K562 (cell line): ENCODE measurements around the gene DPP10. TPM values are rescaled to one million over a fixed set of nuclear protein-coding genes. Genes with fewer than 3 reads are reported as not detected.

Experiments used
- ATAC-seq: fragments of 200-7000 bp; cut with Tn5 transposase; 3 replicates; pipeline ENCODE4 v1.9.1; 2020; ENCODE audit warnings: moderate library complexity
- BruUV-seq: library from RNA; stranded (reverse); fragments of 400-500 nt; replicated peaks from 2 replicates; lab custom pipeline; 2021; lab: Mats Ljungman, UMichigan
- CTCF ChIA-PET: fragments of 300-600 bp; formaldehyde crosslinking; extraction: SDS; loops from one replicate; lab custom pipeline; 2021; ENCODE audit warnings: low intra/inter-chr PET ratio; lab: Yijun Ruan, JAX
- POLR2A ChIA-PET: fragments of 300-600, 350-650 bp; sonication (Branson Sonifier 250); formaldehyde crosslinking; extraction: SDS; loops from one replicate; lab custom pipeline; 2021; ENCODE audit warnings: antibody characterized with exemption, inconsistent platforms; lab: Yijun Ruan, JAX
- DNase-seq, 4 experiments: peaks; one replicate each; pipeline versions ENCODE4 v3.0.0 to v3.0.0-alpha.2; 2011 to 2018; ENCODE audit warnings: low spot score in 3 of 4, mixed read lengths in 3 of 4; ENCODE audit errors: extremely low read depth in 1 of 4
- FAIRE-seq: peaks from 2 replicates; lab custom pipeline; 2011; peaks lifted over from hg19 to GRCh38; lab: Jason Lieb, UNC
- H2AFZ ChIP-seq: 2 replicates; pipeline ENCODE4 v1.6.0; 2011; ENCODE audit warnings: low read depth, low read length, control low read depth, inconsistent platforms
- H3K27ac ChIP-seq: fragments of 200-600 bp; 3 replicates; pipeline ENCODE4 v1.8.0; 2011; ENCODE audit warnings: low read depth, mild to moderate bottlenecking, control low read depth, inconsistent platforms, low read length, moderate library complexity, mixed read lengths; ENCODE audit errors: extremely low read depth
- H3K27me3 ChIP-seq, 2 experiments: fragments of 300-600 bp in 1 of 2; 2 replicates in 1 of 2; 3 replicates in 1 of 2; pipeline versions ENCODE4 v1.6.0 to v1.8.0; 2011; ENCODE audit warnings: inconsistent platforms in 2 of 2, low read length in 2 of 2, mild to moderate bottlenecking in 1 of 2, mixed read lengths in 1 of 2, moderate library complexity in 1 of 2; ENCODE audit not compliant: control insufficient read depth in 2 of 2, insufficient read depth in 2 of 2
- H3K36me3 ChIP-seq: fragments of 300-600 bp; 3 replicates; pipeline ENCODE4 v1.8.0; 2011; ENCODE audit warnings: mild to moderate bottlenecking, low read length, inconsistent platforms; ENCODE audit not compliant: control insufficient read depth, insufficient read depth
- H3K4me1 ChIP-seq, 2 experiments: fragments of 200-600 bp in 1 of 2; replicated peaks in 1 of 2; 2 replicates in 1 of 2; 3 replicates in 1 of 2; pipeline versions ENCODE4 v1.5.1 to v1.8.0; 2011; ENCODE audit warnings: inconsistent platforms in 2 of 2, low read length in 2 of 2, mild to moderate bottlenecking in 1 of 2, mixed read lengths in 1 of 2, moderate library complexity in 1 of 2; ENCODE audit not compliant: control insufficient read depth in 2 of 2, insufficient read depth in 2 of 2
- H3K4me2 ChIP-seq: 2 replicates; pipeline ENCODE4 v1.6.1; 2011; ENCODE audit warnings: low read length, control low read depth, inconsistent platforms, mixed read lengths; ENCODE audit not compliant: insufficient read depth
- H3K4me3 ChIP-seq: fragments of 200-600 bp; sonication (generic), shearing (Covaris generic); 2 replicates; pipeline ENCODE4 v1.5.1; 2016; ENCODE audit warnings: control low read depth, inconsistent platforms
- H3K79me2 ChIP-seq: fragments of 200-600 bp; 3 replicates; pipeline ENCODE4 v1.8.0; 2011; ENCODE audit warnings: low read length, inconsistent platforms; ENCODE audit not compliant: control insufficient read depth, insufficient read depth
- H3K9ac ChIP-seq, 2 experiments: 2 replicates each; pipeline versions ENCODE4 v1.6.0 to v1.6.1; 2011; ENCODE audit warnings: low read depth in 2 of 2, low read length in 2 of 2, control low read depth in 1 of 2, inconsistent platforms in 1 of 2, mild to moderate bottlenecking in 1 of 2, mixed read lengths in 1 of 2; ENCODE audit not compliant: insufficient read depth in 1 of 2
- H3K9me1 ChIP-seq: one replicate; pipeline ENCODE4 v1.6.0; 2011; ENCODE audit warnings: inconsistent platforms, mild to moderate bottlenecking, low read length, moderate library complexity; ENCODE audit not compliant: control insufficient read depth, insufficient read depth
- H3K9me3 ChIP-seq: replicated peaks from 2 replicates; pipeline ENCODE4 v1.5.1; 2011; ENCODE audit warnings: low read depth, low read length, inconsistent platforms; ENCODE audit not compliant: control insufficient read depth, insufficient read depth
- H4K20me1 ChIP-seq: replicated peaks from 2 replicates; pipeline ENCODE4 v1.6.1; 2011; ENCODE audit warnings: low read length, inconsistent platforms, mixed read lengths; ENCODE audit not compliant: control insufficient read depth, insufficient read depth
- CHCHD3 ChIP-seq: fragments of 250-450 bp; sonication (Bioruptor Pico); IDR thresholded peaks from 2 replicates; pipeline ENCODE4 v2.1.2; 2022; ENCODE audit warnings: mild to moderate bottlenecking
- DDX20 ChIP-seq: fragments of 450-650 bp; IDR thresholded peaks from 2 replicates; pipeline ENCODE4 v1.6.1; 2016; ENCODE audit warnings: missing genetic modification characterization, low read depth, mild to moderate bottlenecking, missing compliant biosample characterization, moderate library complexity
- EWSR1 ChIP-seq: fragments of 450-650 bp; IDR thresholded peaks from 2 replicates; pipeline ENCODE4 v1.6.1; 2018; ENCODE audit warnings: borderline replicate concordance, mild to moderate bottlenecking, low read depth, moderate library complexity; ENCODE audit not compliant: partially characterized antibody
- GTF3C2 ChIP-seq: IDR thresholded peaks from 3 replicates; pipeline ENCODE4 v1.6.1; 2011; ENCODE audit warnings: borderline replicate concordance, mild to moderate bottlenecking, moderate library complexity; ENCODE audit not compliant: insufficient read length; ENCODE audit errors: extremely low read depth
- JUN ChIP-seq, 2 experiments: sonication (generic) in 1 of 2; formaldehyde crosslinking in 1 of 2; IDR thresholded peaks; 2 replicates each; pipeline versions ENCODE4 v1.6.1 to v1.8.0; 2012 to 2022; ENCODE audit warnings: borderline replicate concordance in 2 of 2, mild to moderate bottlenecking in 2 of 2, improper control_type of control experiment in 1 of 2, low read depth in 1 of 2, low read length in 1 of 2, missing genetic modification reagents in 1 of 2
- MXD1 ChIP-seq: fragments of 250-450 bp; sonication (Bioruptor Pico); IDR thresholded peaks from 2 replicates; pipeline ENCODE4 v1.8.0; 2021; ENCODE audit warnings: borderline replicate concordance, mild to moderate bottlenecking, moderate library complexity; ENCODE audit not compliant: poor library complexity, severe bottlenecking
- NCOA2 ChIP-seq, 2 experiments: fragments of 450-650 bp; IDR thresholded peaks; 2 replicates each; pipeline ENCODE4 v1.6.1; 2018; ENCODE audit warnings: mild to moderate bottlenecking in 2 of 2, moderate library complexity in 1 of 2; ENCODE audit not compliant: partially characterized antibody in 2 of 2
- NCOA6 ChIP-seq: fragments of 450-650 bp; IDR thresholded peaks from 2 replicates; pipeline ENCODE4 v1.6.1; 2017; ENCODE audit warnings: mild to moderate bottlenecking
- OTX1 ChIP-seq: fragments of 450-650 bp; formaldehyde crosslinking; IDR thresholded peaks from 2 replicates; pipeline ENCODE4 v1.4.0; 2022; ENCODE audit warnings: mild to moderate bottlenecking
- PPARD ChIP-seq: fragments of 250-450 bp; sonication (Bioruptor Pico); IDR thresholded peaks from 2 replicates; pipeline ENCODE4 v1.8.0; 2022; ENCODE audit warnings: inconsistent platforms, mild to moderate bottlenecking, moderate library complexity
- PRPF4 ChIP-seq: fragments of 200-400 bp; formaldehyde crosslinking; IDR thresholded peaks from one replicate; pipeline ENCODE4 v1.6.1; 2017; ENCODE audit warnings: low read length, low read depth, mild to moderate bottlenecking; ENCODE audit not compliant: insufficient read depth, poor library complexity, severe bottlenecking
- XRCC4 ChIP-seq: IDR thresholded peaks from one replicate; pipeline ENCODE4 v1.6.1; 2011; ENCODE audit not compliant: insufficient read depth, insufficient read length; ENCODE audit errors: extremely low read depth
- WGBS: fragments of 100-300 bp; shearing (Covaris generic); methylation state at CpG from one replicate; pipeline ENCODE4 v1.1.6; 2016; ENCODE audit warnings: low coverage, mixed read lengths; ENCODE audit not compliant: insufficient coverage; ENCODE audit errors: missing lambda C conversion rate; 5-methylcytosine and 5-hydroxymethylcytosine counted together
- in situ Hi-C: fragments of 300-500 bp; cut with MboI; formaldehyde crosslinking; loops from 4 replicates; pipeline ENCODE4 v1.15.0; 2018; ENCODE audit warnings: inconsistent platforms, mixed read lengths
- intact Hi-C: fragments of 100-400 bp; cut with micrococcal nuclease; formaldehyde crosslinking; loops from 2 replicates; pipeline ENCODE4 v1.14.2; 2022
- polyA plus RNA-seq, 8 experiments: library from polyadenylated mRNA; depleted of rRNA in 4 of 8; stranded (reverse) in 5 of 8; unstranded in 3 of 8; fragments of >200 nt; fragmentation: Nextera tagmentation in 2 of 8; fragmentation: Illumina TruSeq in 1 of 8; extraction: Ambion mirVana in 2 of 8; extraction: Trizol in 1 of 8; gene quantifications; 2 replicates each; pipeline versions ENCODE4 v1.2.1 to v1.2.3, GENCODE V29; 2011 to 2014; ENCODE audit warnings: inconsistent platforms in 1 of 8, missing spikeins in 1 of 8
- total RNA-seq, 7 experiments: library from RNA; depleted of rRNA in 6 of 7; stranded (reverse); fragments of >200 nt in 6 of 7; fragmentation: Illumina TruSeq in 2 of 7; extraction: Trizol in 2 of 7; gene quantifications; 2 replicates each; pipeline versions ENCODE4 v1.2.1 to v1.2.3, GENCODE V29; 2011 to 2021; ENCODE audit warnings: low replicate concordance in 1 of 7
- TF ChIP-seq, protein P1 (sequence below), 2 experiments: IDR thresholded peaks; 2 replicates each; pipeline ENCODE4 v1.6.1; 2012; ENCODE audit warnings: improper control_type of control experiment in 2 of 2, low read depth in 2 of 2, low read length in 2 of 2, borderline replicate concordance in 1 of 2
- TF ChIP-seq, protein P2 (sequence below): conservative IDR thresholded peaks from 2 replicates; pipeline ENCODE4 v1.6.1; 2011; ENCODE audit warnings: low read depth, mild to moderate bottlenecking, low read length; ENCODE audit not compliant: control insufficient read depth

Gene DPP10
- total and polyA plus RNA-seq, 9 of the 15 experiments (the other 6 are each of a cell fraction or from before 2014, with no cell fraction given): not detected

- in situ Hi-C loops: no loop called here
- DNase-seq: no peak
- Histone ChIP-seq H2AFZ (no peak overlapping the region), H3K9me3 (no peaks in the 10 kb centered on the region; the same call in 1 of the 2 replicates), H4K20me1 (no peaks in the 10 kb centered on the region), H3K4me3 (no peak overlapping the region), H3K9me1 (no peaks in the 10 kb centered on the region), H3K36me3 (no peaks in the 10 kb centered on the region), H3K27me3 (no peaks in the 10 kb centered on the region), H3K4me2 (no peak overlapping the region), H3K9ac (no peak overlapping the region), H3K79me2 (no peaks in the 10 kb centered on the region), H3K4me1 (no peaks in the 10 kb centered on the region), H3K27ac (no peak overlapping the region)
- no peak for ATAC-seq
- intact Hi-C loops: no loop called here
- FAIRE-seq: no peak
- CTCF ChIA-PET: no interaction called here
- POLR2A ChIA-PET: no interaction called here
- BruUV-seq: no TSS peak
- WGBS: 0% methylated on average over 5 of the region's 5 CpGs
- TF ChIP-seq NCOA2 (IDR thresholded peaks at IDR 0.05; ENCODE audit: partially characterized antibody in 2 of 2) (no peak), MXD1 (CRISPR knock-in tag) (no peak), PRPF4 (no peak), CHCHD3 (CRISPR knock-in tag) (no peak), PPARD (CRISPR knock-in tag) (no peak), NCOA6 (no peak), DDX20 (tag) (no peak), XRCC4 (no peak), EWSR1 (no peak), OTX1 (CRISPR knock-in tag) (no peak), JUN (IDR thresholded peaks at IDR 0.05; ENCODE audit: borderline replicate concordance, low read depth, low read length) (no peak), JUN (CRISPR knock-in tag; IDR thresholded peaks at IDR 0.05; ENCODE audit: borderline replicate concordance) (no peak), GTF3C2 (no peak)
- TF ChIP-seq, protein P1, sequence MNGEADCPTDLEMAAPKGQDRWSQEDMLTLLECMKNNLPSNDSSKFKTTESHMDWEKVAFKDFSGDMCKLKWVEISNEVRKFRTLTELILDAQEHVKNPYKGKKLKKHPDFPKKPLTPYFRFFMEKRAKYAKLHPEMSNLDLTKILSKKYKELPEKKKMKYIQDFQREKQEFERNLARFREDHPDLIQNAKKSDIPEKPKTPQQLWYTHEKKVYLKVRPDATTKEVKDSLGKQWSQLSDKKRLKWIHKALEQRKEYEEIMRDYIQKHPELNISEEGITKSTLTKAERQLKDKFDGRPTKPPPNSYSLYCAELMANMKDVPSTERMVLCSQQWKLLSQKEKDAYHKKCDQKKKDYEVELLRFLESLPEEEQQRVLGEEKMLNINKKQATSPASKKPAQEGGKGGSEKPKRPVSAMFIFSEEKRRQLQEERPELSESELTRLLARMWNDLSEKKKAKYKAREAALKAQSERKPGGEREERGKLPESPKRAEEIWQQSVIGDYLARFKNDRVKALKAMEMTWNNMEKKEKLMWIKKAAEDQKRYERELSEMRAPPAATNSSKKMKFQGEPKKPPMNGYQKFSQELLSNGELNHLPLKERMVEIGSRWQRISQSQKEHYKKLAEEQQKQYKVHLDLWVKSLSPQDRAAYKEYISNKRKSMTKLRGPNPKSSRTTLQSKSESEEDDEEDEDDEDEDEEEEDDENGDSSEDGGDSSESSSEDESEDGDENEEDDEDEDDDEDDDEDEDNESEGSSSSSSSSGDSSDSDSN (IDR thresholded peaks at IDR 0.05; ENCODE audit: borderline replicate concordance in 1 of 2, low read depth in 2 of 2, low read length in 2 of 2): no peak
- TF ChIP-seq, protein P2, sequence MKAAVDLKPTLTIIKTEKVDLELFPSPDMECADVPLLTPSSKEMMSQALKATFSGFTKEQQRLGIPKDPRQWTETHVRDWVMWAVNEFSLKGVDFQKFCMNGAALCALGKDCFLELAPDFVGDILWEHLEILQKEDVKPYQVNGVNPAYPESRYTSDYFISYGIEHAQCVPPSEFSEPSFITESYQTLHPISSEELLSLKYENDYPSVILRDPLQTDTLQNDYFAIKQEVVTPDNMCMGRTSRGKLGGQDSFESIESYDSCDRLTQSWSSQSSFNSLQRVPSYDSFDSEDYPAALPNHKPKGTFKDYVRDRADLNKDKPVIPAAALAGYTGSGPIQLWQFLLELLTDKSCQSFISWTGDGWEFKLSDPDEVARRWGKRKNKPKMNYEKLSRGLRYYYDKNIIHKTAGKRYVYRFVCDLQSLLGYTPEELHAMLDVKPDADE: no peak
Measured at GRCh38 chr2:115738111-115738510, 1295.7 kb downstream of the DPP10 start.
